K562 (cell line): ENCODE measurements around the gene UROD. TPM values are rescaled to one million over a fixed set of nuclear protein-coding genes. Genes with fewer than 3 reads are reported as not detected.
A peak's percentile ranks its signal among the peaks of the same experiment; 100 is the strongest.

ENCODE experiments used
- BRF1 ChIP-seq: IDR thresholded peaks from 3 replicates; pipeline ENCODE4 v1.6.1; 2011; ENCODE audit warnings: borderline replicate concordance, mild to moderate bottlenecking; ENCODE audit not compliant: insufficient read length; ENCODE audit errors: extremely low read depth
- CBFA2T3 ChIP-seq: fragments of 450-650 bp; IDR thresholded peaks from 2 replicates; pipeline ENCODE4 v1.6.1; 2017
- FOSL1 ChIP-seq: fragments of 200-800 bp; sonication (Bioruptor generic); conservative IDR thresholded peaks from 2 replicates; pipeline ENCODE4 v1.6.1; 2016; ENCODE audit warnings: missing genetic modification characterization, missing compliant biosample characterization
- GATAD2B ChIP-seq: fragments of 450-650 bp; IDR thresholded peaks from 2 replicates; pipeline ENCODE4 v1.6.1; 2017; ENCODE audit warnings: mild to moderate bottlenecking, borderline replicate concordance
- HDAC2 ChIP-seq: fragments of 450-650 bp; IDR thresholded peaks from 2 replicates; pipeline ENCODE4 v1.6.1; 2016; ENCODE audit warnings: mild to moderate bottlenecking
- KAT2B ChIP-seq: IDR thresholded peaks from one replicate; pipeline ENCODE4 v1.6.1; 2012; ENCODE audit warnings: low read depth, mild to moderate bottlenecking, control low read depth, inconsistent platforms, low read length, moderate library complexity
- MEIS2 ChIP-seq: fragments of 450-650 bp; IDR thresholded peaks from 2 replicates; pipeline ENCODE4 v1.6.1; 2014; ENCODE audit warnings: mild to moderate bottlenecking; ENCODE audit not compliant: partially characterized antibody
- MTA3 ChIP-seq: fragments of 450-650 bp; formaldehyde crosslinking; IDR thresholded peaks from 2 replicates; pipeline ENCODE4 v1.6.1; 2017; ENCODE audit warnings: mild to moderate bottlenecking, borderline replicate concordance
- NFE2 ChIP-seq: IDR thresholded peaks from 2 replicates; pipeline ENCODE4 v1.6.1; 2014; ENCODE audit warnings: antibody characterized with exemption, low read depth
- NFXL1 ChIP-seq: fragments of 450-650 bp; formaldehyde crosslinking; IDR thresholded peaks from 2 replicates; pipeline ENCODE4 v1.4.0; 2021; ENCODE audit warnings: mild to moderate bottlenecking
- TAF1 ChIP-seq: IDR thresholded peaks from 2 replicates; pipeline ENCODE4 v1.6.1; 2011; ENCODE audit warnings: mild to moderate bottlenecking, low read length, moderate library complexity; ENCODE audit not compliant: insufficient read depth, control insufficient read depth, severe bottlenecking; ENCODE audit errors: extremely low read depth
- ZNF316 ChIP-seq: fragments of 450-650 bp; IDR thresholded peaks from 2 replicates; pipeline ENCODE4 v1.6.1; 2016
- polyA plus RNA-seq, 8 experiments: library from polyadenylated mRNA; depleted of rRNA in 4 of 8; stranded (reverse) in 5 of 8; unstranded in 3 of 8; fragments of >200 nt; fragmentation: Nextera tagmentation in 2 of 8; fragmentation: Illumina TruSeq in 1 of 8; extraction: Ambion mirVana in 2 of 8; extraction: Trizol in 1 of 8; gene quantifications; 2 replicates each; pipeline versions ENCODE4 v1.2.1 to v1.2.3, GENCODE V29; 2011 to 2014; ENCODE audit warnings: inconsistent platforms in 1 of 8, missing spikeins in 1 of 8
- total RNA-seq, 7 experiments: library from RNA; depleted of rRNA in 6 of 7; stranded (reverse); fragments of >200 nt in 6 of 7; fragmentation: Illumina TruSeq in 2 of 7; extraction: Trizol in 2 of 7; gene quantifications; 2 replicates each; pipeline versions ENCODE4 v1.2.1 to v1.2.3, GENCODE V29; 2011 to 2021; ENCODE audit warnings: low replicate concordance in 1 of 7
- TF ChIP-seq, protein P1 (sequence below): sonication (generic); formaldehyde crosslinking; IDR thresholded peaks from 2 replicates; pipeline ENCODE4 v1.8.1; 2023; ENCODE audit warnings: missing genetic modification reagents, mild to moderate bottlenecking, borderline replicate concordance
- TF ChIP-seq, protein P2 (sequence below): fragments of 450-650 bp; IDR thresholded peaks from 2 replicates; pipeline ENCODE4 v1.6.1; 2016; ENCODE audit warnings: low read depth
- TF ChIP-seq, protein P3 (sequence below): fragments of 200-800 bp; sonication (Bioruptor generic); IDR thresholded peaks from 2 replicates; pipeline ENCODE4 v1.6.1; 2017; ENCODE audit warnings: missing genetic modification characterization, missing compliant biosample characterization

The UROD gene
- total and polyA plus RNA-seq, 9 of the 15 experiments (the other 6 are each of a cell fraction or from before 2014, with no cell fraction given), result 533 to 2,933 (median 1,100) TPM

DNA sequence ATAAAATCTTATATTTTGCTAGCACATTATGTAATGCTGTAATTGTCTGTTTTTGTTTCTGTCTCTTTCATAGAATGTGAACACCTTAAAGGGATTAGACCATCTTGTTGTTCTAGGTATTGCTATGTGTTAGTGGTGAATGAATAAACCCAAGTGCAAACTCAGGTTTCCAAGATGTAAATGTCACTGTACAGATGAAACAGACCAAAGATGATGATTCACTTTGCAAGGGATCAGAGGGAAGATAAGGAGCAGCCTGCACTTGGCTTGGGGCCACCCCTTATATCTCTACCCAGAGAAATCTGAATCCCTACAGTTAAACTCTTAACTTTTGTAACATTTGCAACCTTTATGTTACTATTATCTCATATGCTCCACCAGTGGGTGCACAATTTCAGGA is 25.4 kb downstream of the UROD start (continued):
- TF ChIP-seq TAF1 (no peak), KAT2B (no peak), MEIS2 (peak; percentile 55), FOSL1 (peak; percentile 93), ZNF316 (peak; percentile 39; the same call in 1 of the 2 replicates), GATAD2B (peak; percentile 20; the same call in 1 of the 2 replicates), MTA3 (0 out of 2 replicates have a peak, but pooled peaks have one; percentile 65), CBFA2T3 (peak; percentile 87), NFE2 (peak; percentile 91), NFXL1 (no peak), HDAC2 (peak; percentile 96), BRF1 (no peak)
- TF ChIP-seq, protein P1, sequence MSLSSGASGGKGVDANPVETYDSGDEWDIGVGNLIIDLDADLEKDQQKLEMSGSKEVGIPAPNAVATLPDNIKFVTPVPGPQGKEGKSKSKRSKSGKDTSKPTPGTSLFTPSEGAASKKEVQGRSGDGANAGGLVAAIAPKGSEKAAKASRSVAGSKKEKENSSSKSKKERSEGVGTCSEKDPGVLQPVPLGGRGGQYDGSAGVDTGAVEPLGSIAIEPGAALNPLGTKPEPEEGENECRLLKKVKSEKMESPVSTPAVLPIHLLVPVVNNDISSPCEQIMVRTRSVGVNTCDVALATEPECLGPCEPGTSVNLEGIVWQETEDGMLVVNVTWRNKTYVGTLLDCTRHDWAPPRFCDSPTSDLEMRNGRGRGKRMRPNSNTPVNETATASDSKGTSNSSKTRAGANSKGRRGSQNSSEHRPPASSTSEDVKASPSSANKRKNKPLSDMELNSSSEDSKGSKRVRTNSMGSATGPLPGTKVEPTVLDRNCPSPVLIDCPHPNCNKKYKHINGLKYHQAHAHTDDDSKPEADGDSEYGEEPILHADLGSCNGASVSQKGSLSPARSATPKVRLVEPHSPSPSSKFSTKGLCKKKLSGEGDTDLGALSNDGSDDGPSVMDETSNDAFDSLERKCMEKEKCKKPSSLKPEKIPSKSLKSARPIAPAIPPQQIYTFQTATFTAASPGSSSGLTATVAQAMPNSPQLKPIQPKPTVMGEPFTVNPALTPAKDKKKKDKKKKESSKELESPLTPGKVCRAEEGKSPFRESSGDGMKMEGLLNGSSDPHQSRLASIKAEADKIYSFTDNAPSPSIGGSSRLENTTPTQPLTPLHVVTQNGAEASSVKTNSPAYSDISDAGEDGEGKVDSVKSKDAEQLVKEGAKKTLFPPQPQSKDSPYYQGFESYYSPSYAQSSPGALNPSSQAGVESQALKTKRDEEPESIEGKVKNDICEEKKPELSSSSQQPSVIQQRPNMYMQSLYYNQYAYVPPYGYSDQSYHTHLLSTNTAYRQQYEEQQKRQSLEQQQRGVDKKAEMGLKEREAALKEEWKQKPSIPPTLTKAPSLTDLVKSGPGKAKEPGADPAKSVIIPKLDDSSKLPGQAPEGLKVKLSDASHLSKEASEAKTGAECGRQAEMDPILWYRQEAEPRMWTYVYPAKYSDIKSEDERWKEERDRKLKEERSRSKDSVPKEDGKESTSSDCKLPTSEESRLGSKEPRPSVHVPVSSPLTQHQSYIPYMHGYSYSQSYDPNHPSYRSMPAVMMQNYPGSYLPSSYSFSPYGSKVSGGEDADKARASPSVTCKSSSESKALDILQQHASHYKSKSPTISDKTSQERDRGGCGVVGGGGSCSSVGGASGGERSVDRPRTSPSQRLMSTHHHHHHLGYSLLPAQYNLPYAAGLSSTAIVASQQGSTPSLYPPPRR (CRISPR knock-in tag), result no peak
- TF ChIP-seq, protein P2, sequence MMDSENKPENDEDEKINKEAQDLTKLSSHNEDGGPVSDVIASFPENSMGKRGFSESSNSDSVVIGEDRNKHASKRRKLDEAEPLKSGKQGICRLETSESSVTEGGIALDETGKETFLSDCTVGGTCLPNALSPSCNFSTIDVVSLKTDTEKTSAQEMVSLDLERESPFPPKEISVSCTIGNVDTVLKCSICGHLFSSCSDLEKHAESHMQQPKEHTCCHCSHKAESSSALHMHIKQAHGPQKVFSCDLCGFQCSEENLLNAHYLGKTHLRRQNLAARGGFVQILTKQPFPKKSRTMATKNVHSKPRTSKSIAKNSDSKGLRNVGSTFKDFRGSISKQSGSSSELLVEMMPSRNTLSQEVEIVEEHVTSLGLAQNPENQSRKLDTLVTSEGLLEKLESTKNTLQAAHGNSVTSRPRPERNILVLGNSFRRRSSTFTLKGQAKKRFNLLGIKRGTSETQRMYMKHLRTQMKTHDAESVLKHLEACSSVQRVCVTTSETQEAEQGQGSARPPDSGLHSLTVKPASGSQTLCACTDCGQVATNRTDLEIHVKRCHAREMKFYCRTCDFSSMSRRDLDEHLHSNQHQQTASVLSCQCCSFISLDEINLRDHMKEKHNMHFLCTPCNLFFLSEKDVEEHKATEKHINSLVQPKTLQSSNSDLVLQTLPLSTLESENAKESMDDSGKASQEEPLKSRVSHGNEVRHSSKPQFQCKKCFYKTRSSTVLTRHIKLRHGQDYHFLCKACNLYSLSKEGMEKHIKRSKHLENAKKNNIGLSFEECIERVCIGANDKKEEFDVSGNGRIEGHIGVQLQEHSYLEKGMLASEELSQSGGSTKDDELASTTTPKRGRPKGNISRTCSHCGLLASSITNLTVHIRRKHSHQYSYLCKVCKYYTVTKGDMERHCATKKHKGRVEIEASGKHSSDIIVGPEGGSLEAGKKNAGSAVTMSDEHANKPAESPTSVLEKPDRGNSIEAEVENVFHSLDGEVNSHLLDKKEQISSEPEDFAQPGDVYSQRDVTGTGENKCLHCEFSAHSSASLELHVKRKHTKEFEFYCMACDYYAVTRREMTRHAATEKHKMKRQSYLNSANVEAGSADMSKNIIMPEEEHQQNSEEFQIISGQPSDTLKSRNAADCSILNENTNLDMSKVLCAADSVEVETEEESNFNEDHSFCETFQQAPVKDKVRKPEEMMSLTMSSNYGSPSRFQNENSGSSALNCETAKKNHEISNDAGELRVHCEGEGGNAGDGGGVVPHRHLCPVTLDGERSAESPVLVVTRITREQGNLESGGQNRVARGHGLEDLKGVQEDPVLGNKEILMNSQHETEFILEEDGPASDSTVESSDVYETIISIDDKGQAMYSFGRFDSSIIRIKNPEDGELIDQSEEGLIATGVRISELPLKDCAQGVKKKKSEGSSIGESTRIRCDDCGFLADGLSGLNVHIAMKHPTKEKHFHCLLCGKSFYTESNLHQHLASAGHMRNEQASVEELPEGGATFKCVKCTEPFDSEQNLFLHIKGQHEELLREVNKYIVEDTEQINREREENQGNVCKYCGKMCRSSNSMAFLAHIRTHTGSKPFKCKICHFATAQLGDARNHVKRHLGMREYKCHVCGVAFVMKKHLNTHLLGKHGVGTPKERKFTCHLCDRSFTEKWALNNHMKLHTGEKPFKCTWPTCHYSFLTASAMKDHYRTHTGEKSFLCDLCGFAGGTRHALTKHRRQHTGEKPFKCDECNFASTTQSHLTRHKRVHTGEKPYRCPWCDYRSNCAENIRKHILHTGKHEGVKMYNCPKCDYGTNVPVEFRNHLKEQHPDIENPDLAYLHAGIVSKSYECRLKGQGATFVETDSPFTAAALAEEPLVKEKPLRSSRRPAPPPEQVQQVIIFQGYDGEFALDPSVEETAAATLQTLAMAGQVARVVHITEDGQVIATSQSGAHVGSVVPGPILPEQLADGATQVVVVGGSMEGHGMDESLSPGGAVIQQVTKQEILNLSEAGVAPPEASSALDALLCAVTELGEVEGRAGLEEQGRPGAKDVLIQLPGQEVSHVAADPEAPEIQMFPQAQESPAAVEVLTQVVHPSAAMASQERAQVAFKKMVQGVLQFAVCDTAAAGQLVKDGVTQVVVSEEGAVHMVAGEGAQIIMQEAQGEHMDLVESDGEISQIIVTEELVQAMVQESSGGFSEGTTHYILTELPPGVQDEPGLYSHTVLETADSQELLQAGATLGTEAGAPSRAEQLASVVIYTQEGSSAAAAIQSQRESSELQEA, result no peak
- TF ChIP-seq, protein P3, sequence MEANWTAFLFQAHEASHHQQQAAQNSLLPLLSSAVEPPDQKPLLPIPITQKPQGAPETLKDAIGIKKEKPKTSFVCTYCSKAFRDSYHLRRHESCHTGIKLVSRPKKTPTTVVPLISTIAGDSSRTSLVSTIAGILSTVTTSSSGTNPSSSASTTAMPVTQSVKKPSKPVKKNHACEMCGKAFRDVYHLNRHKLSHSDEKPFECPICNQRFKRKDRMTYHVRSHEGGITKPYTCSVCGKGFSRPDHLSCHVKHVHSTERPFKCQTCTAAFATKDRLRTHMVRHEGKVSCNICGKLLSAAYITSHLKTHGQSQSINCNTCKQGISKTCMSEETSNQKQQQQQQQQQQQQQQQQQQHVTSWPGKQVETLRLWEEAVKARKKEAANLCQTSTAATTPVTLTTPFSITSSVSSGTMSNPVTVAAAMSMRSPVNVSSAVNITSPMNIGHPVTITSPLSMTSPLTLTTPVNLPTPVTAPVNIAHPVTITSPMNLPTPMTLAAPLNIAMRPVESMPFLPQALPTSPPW (CRISPR knock-in tag), result peak; percentile 34; the same call in 1 of the 2 replicates
